Peyer's patch (tissue), 4 donors: Measurements from ENCODE around the gene SNED1.

Experiments
- POLR2A ChIP-seq, 2 donors: fragments of 450-650 bp; IDR thresholded peaks; one replicate each; pipeline ENCODE4 v1.5.1; 2017; ENCODE audit warnings: antibody characterized with exemption in 2 of 2, mild to moderate bottlenecking in 2 of 2, moderate library complexity in 2 of 2
- TF ChIP-seq, protein P1 (sequence below), 6 experiments: fragments of 450-650 bp in 4 of 6; fragments of 200-600 bp in 2 of 6; sonication (generic) in 1 of 6; IDR thresholded peaks; one replicate each; pipeline ENCODE4 v1.5.1; 2017 to 2019; ENCODE audit warnings: antibody characterized with exemption in 6 of 6, mild to moderate bottlenecking in 3 of 6, moderate library complexity in 1 of 6

DNA sequence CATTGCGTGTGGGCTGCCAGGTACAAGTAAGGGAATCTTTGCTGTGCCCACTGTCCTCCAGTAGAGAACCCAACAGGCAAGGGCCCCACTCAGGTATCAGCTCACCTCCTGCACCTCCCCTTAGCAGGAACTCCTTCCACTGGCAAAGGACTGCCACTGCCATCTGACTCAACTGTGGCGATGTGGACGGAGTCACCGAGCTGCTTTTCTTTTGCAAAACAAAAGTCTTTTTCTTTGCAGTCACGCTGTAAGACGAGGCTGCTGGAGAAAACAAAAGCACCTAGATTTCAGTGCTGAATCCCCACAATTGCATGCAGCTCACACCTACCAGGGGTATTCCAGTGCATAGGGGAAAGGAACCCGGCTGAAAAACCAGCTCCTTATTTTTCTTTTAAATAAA lies 95.8 kb downstream of the SNED1 start:
- TF ChIP-seq, protein P1, sequence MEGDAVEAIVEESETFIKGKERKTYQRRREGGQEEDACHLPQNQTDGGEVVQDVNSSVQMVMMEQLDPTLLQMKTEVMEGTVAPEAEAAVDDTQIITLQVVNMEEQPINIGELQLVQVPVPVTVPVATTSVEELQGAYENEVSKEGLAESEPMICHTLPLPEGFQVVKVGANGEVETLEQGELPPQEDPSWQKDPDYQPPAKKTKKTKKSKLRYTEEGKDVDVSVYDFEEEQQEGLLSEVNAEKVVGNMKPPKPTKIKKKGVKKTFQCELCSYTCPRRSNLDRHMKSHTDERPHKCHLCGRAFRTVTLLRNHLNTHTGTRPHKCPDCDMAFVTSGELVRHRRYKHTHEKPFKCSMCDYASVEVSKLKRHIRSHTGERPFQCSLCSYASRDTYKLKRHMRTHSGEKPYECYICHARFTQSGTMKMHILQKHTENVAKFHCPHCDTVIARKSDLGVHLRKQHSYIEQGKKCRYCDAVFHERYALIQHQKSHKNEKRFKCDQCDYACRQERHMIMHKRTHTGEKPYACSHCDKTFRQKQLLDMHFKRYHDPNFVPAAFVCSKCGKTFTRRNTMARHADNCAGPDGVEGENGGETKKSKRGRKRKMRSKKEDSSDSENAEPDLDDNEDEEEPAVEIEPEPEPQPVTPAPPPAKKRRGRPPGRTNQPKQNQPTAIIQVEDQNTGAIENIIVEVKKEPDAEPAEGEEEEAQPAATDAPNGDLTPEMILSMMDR (IDR thresholded peaks at IDR 0.05) = no peak
- TF ChIP-seq POLR2A (IDR thresholded peaks at IDR 0.05) = no peak
